Transverse colon (tissue), 3 donors: ENCODE results near the gene RAB5B.

Source experiments
- EP300 ChIP-seq: sonication (generic); formaldehyde crosslinking; IDR thresholded peaks from one replicate; pipeline ENCODE4 v1.6.1; 2017; ENCODE audit warnings: antibody characterized with exemption, low read depth
- POLR2A ChIP-seq: fragments of 450-650 bp; IDR thresholded peaks from one replicate; pipeline ENCODE4 v1.6.1; 2016; ENCODE audit warnings: antibody characterized with exemption, mild to moderate bottlenecking, moderate library complexity
- TF ChIP-seq, protein P1 (sequence below), 5 experiments: fragments of 200-600 bp in 3 of 5; fragments of 450-650 bp in 2 of 5; sonication (generic) in 3 of 5; IDR thresholded peaks; 1 replicate in 2 of 5; 2 replicates in 3 of 5; pipeline ENCODE4 v1.5.1; 2016 to 2017; ENCODE audit warnings: antibody characterized with exemption in 5 of 5, inconsistent platforms in 3 of 5, mild to moderate bottlenecking in 2 of 5, moderate library complexity in 1 of 5

DNA sequence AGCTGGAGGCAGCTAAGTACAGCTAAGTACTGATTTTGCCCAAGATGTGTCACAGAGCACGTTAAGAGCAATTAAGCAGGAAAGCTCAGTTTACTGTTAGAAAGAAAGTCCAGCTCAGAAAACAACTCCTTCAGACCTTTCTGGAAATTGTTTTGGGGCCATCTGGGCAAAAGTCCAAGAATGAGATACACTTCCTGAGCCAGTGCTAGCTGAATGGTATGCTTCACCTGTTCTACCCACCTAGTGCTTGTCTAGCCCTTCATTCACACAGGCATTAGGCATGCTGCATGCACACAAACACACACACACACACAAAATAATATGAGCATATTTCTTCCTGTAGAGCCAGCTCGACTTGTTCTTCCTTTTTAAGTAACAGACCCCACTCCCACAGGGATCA is 40.3 kb downstream of the RAB5B start:
- TF ChIP-seq, protein P1, sequence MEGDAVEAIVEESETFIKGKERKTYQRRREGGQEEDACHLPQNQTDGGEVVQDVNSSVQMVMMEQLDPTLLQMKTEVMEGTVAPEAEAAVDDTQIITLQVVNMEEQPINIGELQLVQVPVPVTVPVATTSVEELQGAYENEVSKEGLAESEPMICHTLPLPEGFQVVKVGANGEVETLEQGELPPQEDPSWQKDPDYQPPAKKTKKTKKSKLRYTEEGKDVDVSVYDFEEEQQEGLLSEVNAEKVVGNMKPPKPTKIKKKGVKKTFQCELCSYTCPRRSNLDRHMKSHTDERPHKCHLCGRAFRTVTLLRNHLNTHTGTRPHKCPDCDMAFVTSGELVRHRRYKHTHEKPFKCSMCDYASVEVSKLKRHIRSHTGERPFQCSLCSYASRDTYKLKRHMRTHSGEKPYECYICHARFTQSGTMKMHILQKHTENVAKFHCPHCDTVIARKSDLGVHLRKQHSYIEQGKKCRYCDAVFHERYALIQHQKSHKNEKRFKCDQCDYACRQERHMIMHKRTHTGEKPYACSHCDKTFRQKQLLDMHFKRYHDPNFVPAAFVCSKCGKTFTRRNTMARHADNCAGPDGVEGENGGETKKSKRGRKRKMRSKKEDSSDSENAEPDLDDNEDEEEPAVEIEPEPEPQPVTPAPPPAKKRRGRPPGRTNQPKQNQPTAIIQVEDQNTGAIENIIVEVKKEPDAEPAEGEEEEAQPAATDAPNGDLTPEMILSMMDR (IDR thresholded peaks at IDR 0.05): no peak
- TF ChIP-seq POLR2A: no peak
- TF ChIP-seq EP300: no peak
